HG03025 (cell line): ENCODE data around the gene SLCO3A1.

Experiments
- ATAC-seq: cut with Tn5 transposase; IDR thresholded peaks from one replicate; pipeline ENCODE4 v1.9.1; 2021; ENCODE audit warnings: mild to moderate bottlenecking, moderate library complexity; ENCODE audit not compliant: unreplicated experiment, low FRiP score

Gene SLCO3A1

DNA sequence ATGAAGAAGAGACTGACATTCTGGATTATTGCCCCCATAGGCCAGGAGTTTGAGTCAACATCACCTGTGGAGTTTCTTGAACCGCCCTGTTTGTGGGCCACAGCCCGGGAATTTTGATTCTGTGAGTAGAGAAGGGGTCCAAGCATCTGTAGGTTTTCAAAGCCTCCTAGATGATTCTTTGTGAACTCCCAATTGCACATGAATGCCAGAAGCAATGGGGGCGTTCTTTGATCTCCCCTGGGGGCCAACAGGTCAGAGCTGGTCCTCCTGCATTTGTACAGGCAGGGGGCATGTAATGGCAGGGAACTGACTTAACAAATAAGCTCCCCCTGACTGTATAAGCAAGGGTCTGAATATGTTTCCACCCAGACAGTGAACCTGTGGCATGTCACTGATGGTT lies 260.3 kb downstream of the SLCO3A1 start:
- ATAC-seq: no peak

DNA sequence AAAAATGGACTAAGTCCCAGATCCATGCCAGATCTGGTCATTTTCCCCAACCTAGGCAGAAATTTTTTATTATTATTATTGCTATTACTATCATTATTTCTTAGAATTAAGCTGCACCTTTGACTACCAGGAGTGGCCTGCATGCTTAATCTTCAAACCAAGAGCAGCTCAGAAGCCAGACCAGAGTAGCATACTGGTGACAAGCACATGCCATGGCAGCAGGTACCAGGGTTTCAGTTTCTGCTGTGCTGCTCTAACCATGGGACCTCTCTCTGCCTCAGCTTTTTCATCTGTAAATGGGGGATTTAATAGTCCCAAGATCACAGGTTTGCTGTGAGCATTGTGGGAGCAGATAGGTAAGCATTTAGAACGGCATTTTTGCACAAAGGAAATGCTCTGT lies 262.3 kb downstream of the SLCO3A1 start:
- no peak for ATAC-seq

DNA sequence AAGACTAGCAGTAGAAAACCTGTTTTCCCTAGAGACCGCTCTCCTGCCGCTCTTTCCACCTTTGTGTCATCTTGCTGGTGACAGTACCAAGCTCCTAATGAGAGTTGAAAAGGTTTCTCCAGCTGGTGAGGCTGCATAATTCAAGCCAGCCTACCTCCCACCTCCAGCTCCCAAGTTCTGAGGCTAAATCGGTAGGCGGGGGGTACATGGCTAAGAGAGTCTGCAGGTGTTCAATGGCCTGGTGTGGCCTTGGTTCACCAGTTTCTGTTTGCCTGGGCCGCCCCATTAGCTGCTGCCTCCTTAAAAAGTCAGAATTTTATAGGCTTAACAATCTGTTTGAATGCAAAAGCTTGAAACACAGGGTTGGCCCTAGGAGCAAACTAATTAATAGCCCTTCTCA lies 262.8 kb downstream of the SLCO3A1 start:
- no peak for ATAC-seq

DNA sequence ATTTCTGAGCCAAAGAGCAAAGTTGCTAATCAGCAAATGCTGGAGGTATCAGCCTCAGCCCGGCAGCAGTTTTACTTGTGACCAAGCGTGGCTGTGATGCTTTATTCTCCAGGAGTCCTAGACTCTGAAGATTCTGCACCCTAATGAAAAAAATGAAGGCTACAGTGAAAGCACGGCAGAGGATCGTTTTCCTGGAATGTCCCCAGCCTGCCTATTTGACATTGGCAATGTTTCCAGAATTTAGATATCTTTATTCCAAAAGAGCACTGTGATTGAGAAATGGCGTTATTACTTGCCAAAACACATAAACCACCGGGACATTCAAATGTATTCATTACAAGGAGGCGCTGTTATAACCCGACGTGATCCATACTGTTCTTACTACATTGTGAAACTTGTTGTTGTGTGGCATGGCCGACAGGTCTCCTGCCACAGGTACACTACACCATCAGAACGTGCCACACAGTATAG lies 263.8 kb downstream of the SLCO3A1 start:
- no peak for ATAC-seq

DNA sequence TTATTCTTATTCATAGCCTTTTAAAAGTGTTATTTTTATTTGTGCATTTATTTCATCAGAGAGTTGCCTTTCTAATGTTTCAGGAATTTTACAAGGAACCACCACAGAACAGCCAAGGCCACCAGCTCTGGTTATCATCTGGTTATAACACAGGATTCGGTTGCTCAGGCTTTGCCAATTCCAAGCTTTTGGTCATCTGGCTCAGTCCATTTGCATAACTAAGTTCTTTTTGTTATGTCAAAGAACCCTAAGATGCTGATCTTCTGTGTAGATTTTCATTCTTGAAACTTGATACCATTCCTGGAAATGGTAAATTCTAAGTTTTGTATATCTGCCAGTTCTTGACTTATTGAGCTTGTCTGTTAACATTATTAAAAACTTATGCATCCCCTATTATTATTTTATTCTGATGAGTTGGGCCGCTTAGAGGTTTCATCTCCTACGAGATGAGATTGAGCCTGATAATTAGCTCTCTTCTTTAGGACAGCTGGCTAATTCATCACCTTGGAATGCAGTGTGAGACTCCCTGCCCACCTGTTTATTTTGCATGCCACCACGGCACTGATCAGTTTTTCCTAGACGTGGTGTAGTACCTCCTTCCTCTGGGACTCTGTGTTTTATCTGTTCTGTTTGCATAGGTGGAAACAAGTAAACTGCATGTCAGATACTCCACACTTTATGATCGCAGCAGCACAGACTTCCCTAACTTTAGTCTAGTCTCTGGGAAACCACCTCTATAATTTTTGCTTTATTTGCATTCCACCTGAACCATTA lies 264.8 kb downstream of the SLCO3A1 start:
- no peak for ATAC-seq

DNA sequence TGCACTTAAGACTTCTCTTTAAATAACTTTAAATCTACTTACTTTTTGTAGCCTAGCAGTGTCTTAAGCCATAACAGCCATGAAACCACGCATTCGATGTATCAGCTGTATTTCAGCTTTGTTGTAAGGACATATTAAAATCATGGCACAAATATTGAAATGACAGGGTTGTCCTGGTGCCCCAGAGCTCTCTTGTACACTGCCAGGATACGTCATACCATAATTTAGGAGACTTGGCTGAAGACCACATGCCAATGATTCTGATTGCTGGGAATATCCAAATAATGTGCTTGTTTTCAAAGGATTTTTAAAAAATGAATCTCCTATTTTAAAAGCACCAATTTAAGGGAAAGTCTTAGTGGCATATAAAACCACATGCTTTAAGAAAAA lies 265.4 kb downstream of the SLCO3A1 start:
- no peak for ATAC-seq

DNA sequence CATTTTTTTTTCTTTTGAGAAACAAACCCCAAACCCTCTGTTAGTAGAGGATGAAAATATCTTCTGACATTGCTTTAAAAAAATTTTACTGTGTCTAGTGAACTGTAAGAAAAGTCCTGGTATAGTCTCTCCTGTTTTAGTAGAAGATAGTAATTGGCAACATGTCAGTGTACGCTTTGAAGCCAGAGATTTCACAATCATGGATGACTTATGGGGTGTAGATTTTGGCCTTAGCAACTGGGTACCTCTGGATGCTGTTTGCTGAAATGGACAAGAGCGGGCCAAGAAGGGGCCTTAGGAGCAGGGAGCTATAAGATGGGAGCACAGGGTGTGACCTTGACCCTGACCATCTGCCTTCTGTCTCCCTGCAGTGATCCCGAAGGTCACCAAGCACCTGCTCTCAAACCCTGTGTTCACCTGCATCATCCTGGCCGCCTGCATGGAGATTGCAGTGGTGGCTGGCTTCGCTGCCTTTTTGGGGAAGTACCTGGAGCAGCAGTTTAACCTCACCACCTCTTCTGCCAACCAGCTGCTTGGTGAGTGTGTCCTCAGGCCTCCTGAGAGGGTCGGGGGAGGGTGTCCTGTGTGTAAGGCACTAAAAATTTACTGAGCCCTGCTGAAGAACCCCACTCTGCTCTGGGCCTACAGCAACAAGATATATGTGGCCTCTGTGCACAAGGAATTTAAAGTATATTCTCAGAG lies 266.7 kb downstream of the SLCO3A1 start:
- ATAC-seq: no peak

DNA sequence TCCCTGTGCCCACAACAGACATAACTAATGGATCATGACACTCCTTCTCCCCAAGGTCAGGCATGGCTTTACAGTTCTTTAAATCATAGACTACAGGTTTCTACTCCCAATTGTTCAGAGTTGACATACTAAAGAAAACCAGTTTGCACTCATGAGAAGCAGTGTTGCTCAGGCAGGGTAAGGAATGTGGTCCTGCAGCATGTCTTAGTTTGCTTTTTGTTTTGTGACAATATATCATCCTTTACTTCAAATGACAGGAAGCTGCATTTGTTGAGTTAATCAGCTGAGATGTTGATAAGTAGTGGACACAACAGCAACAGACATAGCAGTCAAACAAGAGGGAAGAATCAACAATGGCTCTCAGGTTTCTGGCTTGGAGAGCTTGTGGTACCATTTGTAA lies 267.5 kb downstream of the SLCO3A1 start:
- ATAC-seq: no peak

DNA sequence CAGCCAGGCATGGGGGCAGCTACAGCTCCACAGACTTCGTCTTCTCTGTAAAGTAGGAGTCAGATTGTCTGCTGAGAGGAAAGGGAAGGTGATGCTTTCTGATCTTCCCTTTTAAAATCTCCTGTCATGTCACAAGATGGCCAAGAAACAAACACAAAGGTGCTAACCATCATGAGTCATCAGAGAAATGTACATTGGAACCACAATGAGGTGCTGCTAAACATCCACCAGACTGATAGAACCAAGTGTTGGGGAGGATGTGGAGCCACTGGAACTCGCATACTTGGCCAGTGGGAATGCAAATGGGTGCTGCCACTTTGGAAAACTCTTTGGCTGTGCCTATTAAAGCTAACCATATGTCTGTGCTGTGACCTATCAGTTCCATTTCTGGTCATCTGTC lies 268.8 kb downstream of the SLCO3A1 start:
- no peak for ATAC-seq

DNA sequence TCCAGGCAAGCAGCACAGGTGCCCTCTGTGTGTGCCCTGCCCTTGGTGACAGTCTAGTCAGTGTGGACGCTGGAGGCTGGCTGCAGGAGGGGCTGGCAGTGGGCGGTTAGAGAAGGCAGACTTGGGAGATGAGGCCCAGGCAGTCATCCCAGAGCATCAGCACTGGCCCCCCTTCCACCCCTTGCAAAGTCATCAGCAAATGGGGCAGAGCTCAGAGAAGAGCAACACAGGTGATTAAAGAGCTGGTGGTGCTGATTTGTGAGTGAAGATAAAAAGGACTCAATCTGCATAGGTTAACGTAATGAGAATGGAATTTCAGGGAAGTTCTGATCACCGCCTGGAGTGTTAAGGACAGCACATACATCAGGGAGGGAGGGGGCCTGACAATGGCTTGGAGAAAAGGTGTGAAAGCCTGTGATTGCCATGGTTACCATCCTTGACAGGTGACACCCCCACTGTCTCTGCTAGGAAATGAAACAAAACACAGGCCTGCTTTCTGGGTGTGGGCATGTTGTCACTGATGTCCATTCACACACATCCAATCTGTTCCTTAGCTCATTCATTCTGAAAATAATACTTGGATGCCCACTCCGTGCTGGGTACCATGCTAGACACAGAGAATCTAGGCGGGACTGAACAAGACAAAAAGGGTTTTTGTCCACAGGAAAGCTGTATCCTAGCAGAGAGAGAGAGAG lies 270.6 kb downstream of the SLCO3A1 start:
- no peak for ATAC-seq

DNA sequence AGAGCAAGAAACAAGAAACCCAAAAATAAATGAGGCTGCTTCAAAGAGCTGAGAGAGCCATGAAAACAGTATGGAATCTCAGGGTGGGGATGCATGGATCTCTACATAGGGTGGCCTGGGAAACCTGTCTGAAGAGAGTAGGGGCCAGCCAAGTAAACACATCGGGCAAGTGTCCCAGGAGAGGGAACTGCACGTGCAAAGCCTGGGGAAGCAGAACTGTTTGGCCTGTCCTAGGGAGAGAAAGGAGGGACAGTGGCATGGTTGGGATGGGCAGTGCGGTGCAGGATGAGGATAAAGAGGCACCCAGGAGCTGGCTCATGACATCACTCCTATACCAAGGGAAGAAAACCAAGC lies 271.1 kb downstream of the SLCO3A1 start:
- no peak for ATAC-seq

DNA sequence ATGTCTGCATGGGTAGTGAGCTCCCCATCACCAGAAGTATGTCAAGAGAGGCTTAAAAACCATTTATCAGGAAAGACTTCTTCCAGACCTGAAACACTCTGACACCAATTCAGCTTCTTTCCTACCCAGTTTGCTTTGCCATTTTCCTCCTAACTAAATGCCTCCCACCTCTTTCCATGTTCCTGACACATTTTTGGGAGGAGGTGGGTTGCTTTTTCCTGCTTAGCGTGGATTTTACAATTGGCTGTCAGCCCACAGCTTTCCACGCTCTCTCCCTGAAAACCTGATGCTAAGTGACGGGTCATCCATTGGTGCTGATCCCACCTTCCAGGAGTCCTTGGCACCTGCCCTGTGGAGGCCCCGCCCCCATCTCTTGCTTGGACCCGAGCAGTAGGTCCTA lies 275.3 kb downstream of the SLCO3A1 start:
- no peak for ATAC-seq

DNA sequence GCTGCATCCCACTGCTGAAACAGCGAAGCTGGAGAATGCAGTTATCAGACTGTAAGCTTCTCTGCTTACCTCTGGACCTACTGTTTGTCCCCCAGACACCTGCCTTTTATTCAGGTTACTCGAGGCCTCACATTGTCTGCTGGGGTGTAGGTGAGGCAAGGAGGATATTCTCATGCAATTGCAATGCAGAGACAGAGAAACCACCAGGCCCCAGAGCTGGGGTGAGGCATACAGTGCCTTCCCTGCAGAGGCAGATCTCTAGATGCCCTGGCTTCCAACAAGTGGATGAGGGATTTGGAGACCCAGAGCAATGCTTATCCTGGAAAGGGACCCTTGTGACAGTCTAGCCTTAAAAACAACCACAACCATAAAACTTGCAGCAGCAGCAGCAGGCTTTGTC lies 276.7 kb downstream of the SLCO3A1 start:
- no peak for ATAC-seq

DNA sequence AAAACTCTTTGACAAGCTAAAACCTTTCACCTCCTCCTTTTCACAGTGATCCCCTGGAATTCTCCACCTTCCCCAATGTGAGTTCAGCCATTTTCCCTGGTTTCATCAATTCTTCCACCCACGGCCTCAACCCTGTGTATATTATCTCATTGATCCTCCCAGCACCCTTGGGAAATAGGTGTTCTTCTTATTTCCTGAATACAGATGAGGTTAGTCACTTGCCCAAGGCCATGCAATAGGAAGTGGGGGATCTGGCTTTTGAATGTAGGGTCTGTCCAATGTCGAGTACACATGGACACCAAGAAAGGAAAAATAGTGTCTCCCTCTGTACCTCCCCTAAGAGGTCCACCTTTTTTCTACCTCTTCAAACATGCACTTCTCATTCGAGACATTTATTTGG lies 277.4 kb downstream of the SLCO3A1 start:
- ATAC-seq: no peak

DNA sequence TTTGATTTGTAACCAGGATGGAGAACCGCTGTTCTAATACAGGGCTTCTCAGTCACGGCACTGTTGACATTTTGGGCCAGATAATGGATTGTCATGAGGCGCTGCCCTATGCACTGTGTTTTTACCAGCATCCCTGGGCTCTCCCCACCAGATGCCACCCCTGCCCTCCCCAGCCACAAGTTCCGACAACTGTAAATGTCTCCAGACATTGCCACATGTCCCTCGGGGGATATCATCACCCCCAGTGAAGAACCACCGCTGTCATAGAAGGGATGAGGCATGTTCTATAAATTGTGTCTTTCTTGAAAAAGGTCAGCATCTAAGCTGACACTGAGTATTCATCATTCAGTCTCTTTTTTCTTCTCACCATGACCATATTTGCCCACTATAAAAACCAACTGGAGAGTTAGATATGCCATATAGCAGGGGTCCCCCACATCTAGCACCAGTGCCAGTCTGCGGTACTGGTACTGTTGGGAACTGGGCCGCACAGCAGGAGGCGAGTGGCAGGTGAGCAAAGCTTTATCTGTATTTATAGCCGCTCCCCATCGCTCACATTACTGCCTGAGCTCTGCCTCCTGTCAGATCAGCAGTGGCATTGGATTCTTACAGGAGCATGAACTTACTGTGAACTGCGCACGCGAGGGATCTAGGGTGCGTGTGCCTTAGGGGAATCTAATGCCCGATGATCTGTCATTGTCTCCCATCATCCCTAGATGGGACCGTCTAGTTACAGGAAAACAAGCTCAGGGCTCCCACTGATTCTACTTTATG lies 279.7 kb downstream of the SLCO3A1 start:
- ATAC-seq: no peak

DNA sequence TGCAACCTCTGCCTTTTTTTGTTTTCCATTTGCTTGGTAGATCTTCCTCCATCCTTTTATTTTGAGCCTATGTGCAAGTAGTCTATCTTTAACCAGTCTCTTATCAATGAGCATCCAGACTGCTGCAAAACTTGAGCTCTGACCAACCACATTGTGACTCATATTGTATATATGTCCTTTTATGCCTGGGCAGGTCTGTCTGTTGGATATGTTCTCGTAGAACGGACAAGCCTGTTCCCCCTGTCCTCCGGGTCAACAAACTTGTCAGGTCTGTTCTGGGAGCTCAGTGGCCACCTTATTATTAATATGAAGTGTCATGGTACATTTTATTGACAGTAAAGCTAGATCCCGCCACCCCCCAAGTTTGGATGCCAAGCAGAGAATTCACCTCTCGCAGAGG lies 287.3 kb downstream of the SLCO3A1 start:
- ATAC-seq: no peak

DNA sequence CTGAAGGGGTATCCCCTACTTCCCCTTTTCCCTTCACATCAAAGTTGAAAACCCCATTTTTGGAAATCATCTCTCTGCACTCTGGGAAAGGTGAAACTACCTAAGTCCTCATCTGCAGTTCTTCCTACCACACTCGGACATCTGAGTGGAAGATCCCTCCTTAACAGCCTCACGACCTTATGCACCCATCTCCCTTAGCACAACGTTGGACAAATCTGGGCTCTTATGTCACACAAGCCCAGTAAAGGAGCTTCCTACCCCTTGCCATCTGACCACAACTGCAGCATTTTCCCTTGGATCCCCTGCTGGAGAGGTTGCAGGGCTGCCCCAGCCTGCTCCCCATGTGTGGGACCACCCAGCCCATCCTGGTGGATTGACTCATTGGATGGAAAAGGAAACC lies 288.1 kb downstream of the SLCO3A1 start:
- no peak for ATAC-seq

DNA sequence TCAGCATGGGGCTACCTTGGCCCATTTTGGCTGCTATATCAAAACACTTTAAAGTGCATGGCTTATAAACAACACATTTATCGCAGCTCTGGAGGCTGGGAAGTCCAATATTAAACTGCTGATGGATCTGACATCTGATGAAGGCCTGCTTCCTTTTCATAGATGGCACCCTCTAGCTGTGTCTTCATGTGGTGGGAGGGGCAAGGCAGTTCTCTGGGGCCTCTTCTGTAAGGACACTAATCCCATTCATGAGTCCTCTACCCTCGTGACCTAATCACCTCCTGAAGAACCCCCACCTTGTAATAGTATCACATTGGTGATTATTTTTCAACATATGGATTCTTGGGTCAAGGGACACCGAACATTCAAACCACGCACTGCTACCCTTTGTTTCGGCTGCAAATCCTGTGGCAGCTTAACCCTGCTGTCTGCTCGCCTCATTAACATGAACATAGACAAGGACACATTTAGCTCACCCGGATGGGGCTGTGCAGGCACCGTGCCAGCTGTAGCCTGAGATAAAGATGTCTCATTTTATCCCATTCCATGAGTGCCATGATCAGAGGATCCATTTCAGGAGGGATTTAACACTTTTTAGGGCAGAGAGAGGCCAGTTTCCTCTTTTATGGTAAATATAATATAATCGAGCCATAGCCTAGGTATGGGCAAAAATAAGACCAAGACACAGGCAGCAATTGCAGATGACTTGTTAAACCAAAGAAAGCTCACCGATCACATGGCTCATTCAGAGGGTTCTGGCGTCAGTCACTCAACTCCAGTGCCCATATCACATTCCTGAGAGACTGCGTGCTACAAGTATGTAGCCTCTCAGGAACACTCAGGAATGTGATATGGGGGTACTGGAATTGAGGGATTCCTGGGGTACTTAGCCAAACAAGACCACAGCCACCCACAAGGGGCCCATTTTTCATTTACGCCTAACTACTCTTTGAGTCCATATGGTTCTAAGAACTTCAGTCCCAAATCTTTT lies 289.0 kb downstream of the SLCO3A1 start:
- ATAC-seq: no peak

DNA sequence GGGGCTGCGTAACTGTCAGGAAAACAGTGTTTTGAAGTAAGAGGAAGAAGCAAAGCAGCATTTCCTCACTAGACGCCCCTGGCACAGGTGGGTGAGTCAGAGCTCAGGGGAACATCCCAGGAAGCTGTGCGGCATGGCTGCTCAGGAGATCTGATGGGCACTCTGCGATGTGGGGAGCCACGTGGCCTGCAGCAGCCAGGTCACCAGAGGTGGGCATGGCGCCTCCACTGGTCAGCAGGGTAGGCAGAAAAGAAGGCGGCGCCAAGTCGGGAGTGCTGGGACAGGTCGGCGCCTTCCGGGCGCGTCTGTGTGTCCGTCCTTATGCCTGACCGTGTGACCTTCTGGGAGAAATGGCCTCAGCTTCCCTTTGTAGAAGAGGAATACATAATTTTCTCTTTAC lies 290.3 kb downstream of the SLCO3A1 start:
- ATAC-seq: no peak
